ENCODE data around the gene SPRR2F.
"Not testable (repeated sequence)": the region's sequence is repeated elsewhere in the genome, so short reads cannot be mapped to it uniquely, and the experiment has no call there.

SPRR2F gene, protein sequence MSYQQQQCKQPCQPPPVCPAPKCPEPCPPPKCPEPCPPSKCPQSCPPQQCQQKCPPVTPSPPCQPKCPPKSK

GRCh38 chr1:153113416-153113815, at the start of gene SPRR2F:
TSS of gene SPRR2F (minus strand) at chr1:153113516. CDS start at chr1:153112733, 783 bp downstream.
- DNase-seq: no peak

DNA sequence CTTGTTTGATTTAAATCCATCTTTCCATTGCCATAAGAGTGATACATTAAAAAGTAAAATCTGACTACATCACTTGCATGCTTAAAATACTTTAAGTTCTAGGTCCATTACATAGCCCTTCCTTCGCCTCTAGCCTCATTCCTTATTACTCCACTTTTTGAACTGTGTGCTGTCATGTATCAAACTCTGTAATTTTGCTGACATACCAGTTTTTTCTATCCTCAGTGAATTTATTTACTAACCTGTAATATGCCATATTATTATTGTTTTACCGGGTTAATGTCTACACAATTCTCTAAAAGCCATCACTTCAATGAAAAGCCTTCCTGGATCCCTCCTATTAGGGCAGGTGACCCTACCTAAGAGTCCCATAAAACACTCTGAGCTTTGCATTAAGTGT, 42.2 kb upstream of the SPRR2F start:
- DNase-seq: no peak

GRCh38 chr1:153152481-153152880, 39.2 kb upstream of the SPRR2F start:
- no peak for DNase-seq

DNA sequence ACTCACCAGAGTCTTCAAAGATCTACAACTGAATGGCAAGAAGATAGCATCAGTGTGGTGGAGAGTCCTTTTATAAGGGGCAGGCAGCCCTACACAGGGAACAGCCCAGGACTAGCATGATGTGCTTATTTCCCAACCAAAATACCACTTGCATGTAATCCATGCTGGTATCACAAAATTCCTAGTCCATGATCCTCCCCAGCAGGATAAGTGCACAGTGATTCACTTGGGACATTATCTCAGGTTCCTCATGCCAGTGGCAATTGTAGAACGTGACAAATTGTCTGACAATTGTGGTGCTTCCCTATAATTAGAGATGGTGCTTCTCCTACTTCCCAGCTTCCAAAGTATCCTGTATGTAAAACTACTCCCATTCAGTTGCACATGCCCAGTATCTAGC, 37.5 kb upstream of the SPRR2F start, which contains the start of gene SPRR2G:
TSS of gene SPRR2G (minus strand) at position 45 of the 400 bp plus-strand sequence. CDS start 780 bp downstream, outside the sequence.
- no peak for DNase-seq

GRCh38 chr1:153141377-153141776, 28.1 kb upstream of the SPRR2F start:
- DNase-seq: no peak

DNA sequence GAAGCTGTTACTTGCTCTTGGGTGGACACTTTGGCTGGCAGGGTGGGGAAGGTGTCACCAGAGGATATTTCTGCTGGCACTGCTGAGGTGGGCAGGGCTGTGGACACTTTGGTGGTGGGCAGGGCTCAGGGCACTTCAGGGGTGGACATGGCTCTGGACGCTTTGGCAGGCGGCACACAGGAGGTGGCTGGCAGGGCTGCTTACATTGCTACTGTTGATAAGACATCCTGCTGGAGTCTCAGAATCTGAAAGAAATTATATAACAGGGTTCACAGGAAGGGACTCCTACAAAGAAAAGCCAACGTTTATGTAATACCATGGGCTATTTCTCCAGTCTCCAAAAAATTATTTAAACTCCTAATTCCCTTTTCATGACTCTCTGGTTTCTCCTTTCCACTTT, 27.2 kb upstream of the SPRR2F start:
- no peak for DNase-seq

- DNase-seq: no peak
Observed at GRCh38 chr1:153133743-153134142, 20.4 kb upstream of the SPRR2F start.

GRCh38 chr1:153133267-153133666, 20.0 kb upstream of the SPRR2F start:
- no peak for DNase-seq

DNA sequence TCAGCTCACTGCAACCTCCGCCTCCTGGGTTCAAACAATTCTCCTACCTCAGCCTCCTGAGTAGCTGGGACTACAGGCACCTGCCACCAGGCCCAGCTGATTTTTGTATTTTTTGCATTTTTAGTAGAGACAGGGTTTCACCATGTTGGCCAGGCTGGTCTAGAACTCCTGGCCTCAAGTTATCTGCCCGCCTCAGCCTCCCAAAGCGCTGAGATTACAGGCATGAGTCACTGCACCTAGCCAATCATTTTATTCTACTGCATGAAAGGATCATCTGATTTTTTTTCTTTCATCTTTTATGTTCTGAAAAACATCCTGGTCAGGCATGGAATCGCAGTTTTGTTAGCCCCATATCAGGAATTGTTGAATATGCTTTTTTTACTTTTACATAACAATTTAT, 15.4 kb upstream of the SPRR2F start:
- DNase-seq: not testable (repeated sequence)

GRCh38 chr1:153127296-153127695, 14.0 kb upstream of the SPRR2F start:
- DNase-seq: no peak

DNA sequence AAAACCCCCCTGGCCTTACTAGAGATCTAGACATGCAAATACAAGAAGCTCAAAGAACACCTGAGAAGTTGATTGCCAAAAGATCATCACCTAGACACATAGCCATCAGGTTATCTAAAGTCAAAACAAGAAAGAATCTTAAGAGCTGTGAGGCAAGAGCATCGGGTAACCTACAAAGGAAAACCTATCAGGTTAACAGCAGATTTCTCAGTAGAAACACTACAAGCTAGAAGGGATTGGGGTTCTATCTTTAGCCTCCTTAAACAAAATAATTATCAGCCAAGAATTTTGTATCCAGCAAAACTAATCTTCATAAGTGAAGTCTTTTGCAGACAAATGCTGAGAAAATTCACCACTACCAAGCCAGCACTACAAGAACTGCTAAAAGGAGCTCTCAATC, 12.2 kb upstream of the SPRR2F start:
- DNase-seq: no peak

DNA sequence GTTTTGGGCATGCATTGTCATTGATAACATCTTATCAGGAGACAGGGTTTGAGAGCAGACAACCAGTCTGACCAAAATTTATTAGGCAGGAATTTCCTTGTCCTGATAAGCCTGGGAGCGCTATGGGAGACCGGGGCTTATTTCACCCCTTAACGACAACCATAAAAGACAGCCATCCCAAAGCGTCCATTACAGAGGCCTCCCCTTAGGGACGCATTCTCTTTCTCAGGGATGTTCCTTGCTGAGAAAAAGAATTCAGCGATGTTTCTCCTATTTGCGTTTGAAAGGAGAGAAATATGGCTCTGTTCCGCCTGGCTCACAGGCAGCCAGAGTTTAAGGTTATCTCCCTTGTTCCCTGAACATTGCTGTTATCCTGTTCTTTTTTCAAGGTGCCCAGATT, 10.5 kb upstream of the SPRR2F start:
- DNase-seq: not testable (repeated sequence)

GRCh38 chr1:153122831-153123421, 9.6 kb upstream of the SPRR2F start:
- peak; percentile 92 for DNase-seq

GRCh38 chr1:153120945-153121344, 7.6 kb upstream of the SPRR2F start:
- no peak for DNase-seq

DNA sequence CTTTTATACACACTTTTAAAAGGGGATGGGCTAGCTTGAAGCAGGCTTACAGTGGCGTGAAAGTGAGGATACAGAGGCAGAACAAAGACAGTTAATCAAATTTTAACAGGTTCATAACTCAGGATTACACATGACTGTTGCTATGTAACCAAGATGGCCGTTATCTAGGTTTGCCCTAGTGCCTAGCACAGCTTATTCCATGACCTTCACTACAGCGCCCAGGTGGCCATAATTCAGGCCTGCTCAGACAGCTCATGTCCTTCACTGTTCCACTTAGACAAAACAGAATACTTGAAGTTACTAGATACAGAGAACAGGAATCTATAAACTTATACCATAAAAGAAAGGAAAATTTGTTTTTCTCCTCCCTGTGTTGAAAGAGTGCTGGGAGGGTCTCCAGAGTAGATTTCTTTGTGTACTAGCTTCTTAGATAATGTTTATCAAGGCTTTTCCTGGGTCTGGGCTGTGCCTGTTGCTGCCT, 6.2 kb upstream of the SPRR2F start:
- DNase-seq: no peak

GRCh38 chr1:153115264-153115663, 1.9 kb upstream of the SPRR2F start:
- not testable (repeated sequence) for DNase-seq

- DNase-seq: not testable (repeated sequence)
Observed at GRCh38 chr1:153112454-153112853, 862 bp downstream of the SPRR2F start.

- no peak for DNase-seq
Observed at GRCh38 chr1:153100245-153100644, 13.1 kb downstream of the SPRR2F start.

DNA sequence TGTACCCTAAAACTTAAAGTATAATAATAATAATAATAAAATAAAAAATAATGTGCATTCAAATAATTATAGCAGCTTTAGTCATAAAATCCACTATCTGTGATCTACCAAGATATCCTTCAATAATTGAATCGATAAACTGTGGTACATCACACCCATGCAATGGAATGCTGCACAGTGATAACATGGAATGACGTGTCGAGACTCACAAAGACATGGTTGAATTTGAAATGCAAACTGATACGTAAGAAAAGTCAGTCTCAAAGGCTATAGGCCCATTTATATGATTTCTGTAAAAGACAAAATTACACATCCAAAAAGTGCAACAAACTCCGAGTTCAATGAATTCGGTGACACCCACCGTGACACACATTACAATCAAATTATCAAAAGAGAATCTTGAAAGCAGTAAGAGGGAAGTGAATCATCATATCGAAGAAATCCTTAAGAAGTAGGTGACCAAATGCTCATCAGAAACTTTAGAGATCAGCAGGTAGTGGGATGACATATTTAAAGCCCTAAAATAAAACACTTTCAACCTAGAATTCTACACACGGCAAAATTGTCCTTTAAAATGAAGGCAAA, 13.8 kb downstream of the SPRR2F start:
- DNase-seq: no peak

DNA sequence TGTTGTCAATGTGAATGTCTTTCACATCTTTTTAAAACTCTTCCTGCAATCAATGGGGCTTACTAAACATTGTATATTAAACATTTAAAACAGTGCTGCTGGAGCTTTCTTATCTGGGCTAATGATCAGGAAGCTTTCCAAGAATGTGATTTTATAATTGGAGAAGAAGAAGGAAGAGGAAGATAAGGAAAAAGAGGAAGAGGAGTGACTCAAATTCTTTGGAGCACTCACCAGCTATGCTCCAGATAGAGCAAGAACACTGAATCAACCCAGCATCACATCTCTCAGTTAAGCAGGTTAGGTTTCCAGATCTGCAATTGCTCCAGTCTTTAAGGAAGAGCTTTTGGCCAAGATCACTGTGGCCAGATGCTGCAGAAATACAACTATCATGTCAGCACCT, 17.6 kb downstream of the SPRR2F start:
- DNase-seq: no peak

- DNase-seq: no peak
Observed at GRCh38 chr1:153094426-153094825, 18.9 kb downstream of the SPRR2F start, which contains the start of gene SPRR2E. TSS of gene SPRR2E (minus strand) at chr1:153094526. CDS start at chr1:153093751, 775 bp downstream.

DNA sequence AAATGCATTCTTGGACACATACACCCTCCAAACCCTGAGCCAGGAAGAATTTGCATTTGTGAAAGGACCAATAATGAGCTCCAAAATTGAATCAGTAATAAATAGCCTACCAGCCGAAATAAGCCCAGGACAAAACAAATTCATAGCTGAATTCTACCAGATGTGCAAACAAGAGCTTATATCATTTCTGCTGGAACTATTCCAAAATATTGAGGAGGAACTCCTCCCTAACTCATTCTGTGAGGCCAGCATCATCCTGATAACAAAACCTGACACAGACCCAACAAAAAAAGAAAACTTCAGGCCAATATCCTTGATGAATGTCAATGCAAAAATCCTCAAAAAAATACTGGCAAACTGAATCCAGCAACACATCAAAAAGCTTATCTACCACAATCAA, 25.7 kb downstream of the SPRR2F start:
- DNase-seq: no peak

DNA sequence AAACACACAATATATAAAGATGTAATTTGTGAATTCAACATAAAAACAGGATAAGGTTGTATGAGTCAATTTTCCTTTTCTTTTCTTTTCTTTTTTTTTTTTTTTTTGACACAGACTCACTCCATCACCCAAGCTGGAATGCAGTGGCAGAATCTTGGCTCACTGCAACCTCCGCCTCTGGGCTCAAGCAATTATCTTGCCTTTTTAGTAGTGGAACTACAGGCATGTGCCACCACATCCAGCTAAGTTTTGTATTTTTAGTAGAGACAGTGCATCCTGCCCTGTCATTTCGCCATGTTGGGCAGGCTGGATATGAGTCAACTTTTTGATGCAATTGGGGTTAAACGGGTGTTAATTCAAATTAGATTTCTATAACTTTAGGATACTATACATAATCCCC, 31.6 kb downstream of the SPRR2F start:
- no peak for DNase-seq

Measured in DMS79 treated with DMSO at 0.1 percent for 48 hours (cell line).